Measurements from ENCODE around the gene CXCL10. TPM values are rescaled to one million over a fixed set of nuclear protein-coding genes. Genes with fewer than 3 reads are reported as not detected.

CXCL10 gene
- total and polyA plus RNA-seq, 9 of the 15 experiments (the other 6 are each of a cell fraction or from before 2014, with no cell fraction given): 0.06 to 0.18 (median 0.08) TPM; not detected in 6

GRCh38 chr4:75997946-75998345 is 25.4 kb downstream of the CXCL10 start:
- POLR2A ChIA-PET: no interaction called here
- FAIRE-seq: no peak
- BruUV-seq (replicated peaks): no TSS peak
- TF ChIP-seq SAFB2 (IDR thresholded peaks at IDR 0.05; ENCODE audit: borderline replicate concordance, low read depth, low read length, severe bottlenecking) (no peak), ZNF184 (CRISPR knock-in tag; IDR thresholded peaks at IDR 0.05) (no peak), IRF1 (CRISPR knock-in tag; IDR thresholded peaks at IDR 0.05; ENCODE audit: borderline replicate concordance) (no peak), TFAP4 (CRISPR knock-in tag; IDR thresholded peaks at IDR 0.05; ENCODE audit: borderline replicate concordance) (no peak), CBX2 (IDR thresholded peaks at IDR 0.05; ENCODE audit: insufficient read depth, low read length, poor library complexity, severe bottlenecking) (no peak), RAD51 (IDR thresholded peaks at IDR 0.05; ENCODE audit: borderline replicate concordance, low read depth) (no peak), NUFIP1 (IDR thresholded peaks at IDR 0.05; ENCODE audit: partially characterized antibody) (no peak), PRDM10 (IDR thresholded peaks at IDR 0.05; ENCODE audit: partially characterized antibody) (no peak), ZNF561 (CRISPR knock-in tag; conservative IDR thresholded peaks at IDR 0.05) (no peak), TEAD4 (IDR thresholded peaks at IDR 0.05; ENCODE audit: low read length) (no peak), TEAD4 (CRISPR knock-in tag; IDR thresholded peaks at IDR 0.05; ENCODE audit: borderline replicate concordance) (no peak), TAF9B (IDR thresholded peaks at IDR 0.05; ENCODE audit: partially characterized antibody) (no peak), ZKSCAN3 (CRISPR knock-in tag; IDR thresholded peaks at IDR 0.05) (no peak), FOXA3 (CRISPR knock-in tag; conservative IDR thresholded peaks at IDR 0.05 in 1 of 2, IDR thresholded peaks at IDR 0.05 in 1 of 2) (no peak), SFPQ (IDR thresholded peaks at IDR 0.05; ENCODE audit: low read depth, low read length) (no peak)

More at GRCh38 chr4:75997946-75998345, 25.4 kb downstream of the CXCL10 start:
- Histone ChIP-seq H3K9me1 (ENCODE audit: control insufficient read depth, insufficient read depth, low read length) (no peaks in the 10 kb centered on the region), H3K79me2 (ENCODE audit: control insufficient read depth, insufficient read depth, low read length) (no peaks in the 10 kb centered on the region), H3K27ac (ENCODE audit: extremely low read depth, low read depth, low read length) (no peak overlapping the region), H3K4me2 (ENCODE audit: insufficient read depth, low read length) (no peak overlapping the region), H3K9me3 (replicated peaks; ENCODE audit: control insufficient read depth, insufficient read depth, low read depth, low read length) (no peaks in the 10 kb centered on the region), H2AFZ (ENCODE audit: low read depth, low read length) (no peak overlapping the region), H3K4me3 (no peak overlapping the region), H3K9ac (ENCODE audit: insufficient read depth in 1 of 2, low read depth in 2 of 2, low read length in 2 of 2) (no peak overlapping the region), H4K20me1 (replicated peaks; ENCODE audit: control insufficient read depth, insufficient read depth, low read length) (no peaks in the 10 kb centered on the region), H3K36me3 (ENCODE audit: control insufficient read depth, insufficient read depth, low read length) (no peaks in the 10 kb centered on the region), H3K4me1 (replicated peaks in 1 of 2; ENCODE audit: control insufficient read depth in 2 of 2, insufficient read depth in 2 of 2, low read length in 2 of 2) (peaks cover 0 to 5% of the 10 kb centered on the region in 2 experiments; a peak in 2 of 5 replicates), H3K27me3 (ENCODE audit: control insufficient read depth in 2 of 2, insufficient read depth in 2 of 2, low read length in 2 of 2) (no peaks in the 10 kb centered on the region)
- 4% methylated on average over 2 of the region's 2 CpGs for WGBS (ENCODE audit: insufficient coverage, low coverage, missing lambda C conversion rate)
- CTCF ChIA-PET (ENCODE audit: low intra/inter-chr PET ratio): interaction anchor here (0.9 kb wide), 1 partner anchor 69 kb away, joined by 4 read pairs; no protein-coding TSS in a partner anchor
- intact Hi-C loops (cut with micrococcal nuclease) (loop anchor here (5.0 kb wide), 2 partner anchors 429 to 499 kb away; no protein-coding TSS in a partner anchor), in situ Hi-C loops (cut with MboI) (loop anchor here (5.0 kb wide), 1 partner anchor 69 kb away; no protein-coding TSS in a partner anchor)
- DNase-seq (ENCODE audit: extremely low read depth in 1 of 4, low spot score in 3 of 4) (no peak), ATAC-seq (no peak)

Measured in K562 (cell line).